ENCODE data around the gene VPS13D. TPM values are rescaled to one million over a fixed set of nuclear protein-coding genes. Genes with fewer than 3 reads are reported as not detected.

The VPS13D gene
- total and polyA plus RNA-seq, 2 donors (not counting 3 experiments of a cell fraction or from before 2014, with no cell fraction given), result 13.6 to 48.5 TPM

- no peaks in the 10 kb centered on the region for H3K9me1 ChIP-seq (replicated peaks; ENCODE audit: control insufficient read depth, extremely low read depth, insufficient read depth, low read length)
- H3K4me2 ChIP-seq (ENCODE audit: insufficient read depth, low read length), result no peak overlapping the region
- peak overlapping the region; percentile 88 for H3K27ac ChIP-seq (ENCODE audit: insufficient read depth, low read depth, low read length)
- no peaks in the 10 kb centered on the region for H3K36me3 ChIP-seq (ENCODE audit: control insufficient read depth in 2 of 2, extremely low read depth in 1 of 2, insufficient read depth in 2 of 2, low read length in 2 of 2)
- peak; percentile 31 for DNase-seq (ENCODE audit: low read depth, low spot score)
- no peak overlapping the region for H2AFZ ChIP-seq (ENCODE audit: low read depth, low read length)
- BruUV-seq (replicated peaks), result no TSS peak
- H3K79me2 ChIP-seq (ENCODE audit: control insufficient read depth, insufficient read depth, low read length), result no peaks in the 10 kb centered on the region
- dilution Hi-C loops (cut with MboI; ENCODE audit: extremely low pct_ligation_motif_present, low sequenced_read_pairs) (no loop called here), intact Hi-C loops (cut with micrococcal nuclease) (loop anchor here (1.0 to 2.0 kb wide), 2 partner anchors 57 to 166 kb away; no protein-coding TSS in a partner anchor)
- no peak overlapping the region for H3K9ac ChIP-seq (replicated peaks; ENCODE audit: extremely low read depth, insufficient read depth, low read length)
- no peaks in the 10 kb centered on the region for H3K9me3 ChIP-seq (replicated peaks; ENCODE audit: control insufficient read depth, insufficient read depth, low read length)
- H4K20me1 ChIP-seq (replicated peaks; ENCODE audit: control insufficient read depth, extremely low read depth, insufficient read depth, low read length), result no peaks in the 10 kb centered on the region
- TF ChIP-seq JUN (IDR thresholded peaks at IDR 0.05; ENCODE audit: borderline replicate concordance, insufficient read depth, insufficient read length, low read depth), result no peak
- no peak for TF ChIP-seq CTCF (IDR thresholded peaks at IDR 0.05; ENCODE audit: extremely low read depth in 1 of 2, insufficient read depth in 1 of 2, low read depth in 1 of 2, low read length in 2 of 2)
- TF ChIP-seq EZH2 (IDR thresholded peaks at IDR 0.05; ENCODE audit: borderline replicate concordance, low read depth, low read length, severe bottlenecking), result no peak
- H3K27me3 ChIP-seq (ENCODE audit: control insufficient read depth in 2 of 2, insufficient read depth in 2 of 2, low read length in 2 of 2), result no peaks in the 10 kb centered on the region
- no peak for FAIRE-seq
- POLR2A ChIA-PET, result interaction anchor here (1.8 to 2.4 kb wide), 2 partner anchors 18 to 25 kb away, joined by 6 to 9 read pairs; no protein-coding TSS in a partner anchor
- CTCF ChIA-PET, result interaction anchor here (0.8 to 1.4 kb wide), 4 partner anchors 8 to 92 kb away, joined by 3 to 4 read pairs (median 3); no protein-coding TSS in a partner anchor
- peaks cover 69% of the 10 kb centered on the region for H3K4me1 ChIP-seq (ENCODE audit: control insufficient read depth, extremely low read depth, insufficient read depth, low read length)
- H3K4me3 ChIP-seq (replicated peaks in 1 of 3; ENCODE audit: insufficient read depth in 1 of 3, low read depth in 1 of 3, low read length in 3 of 3), result no peak overlapping the region
These were observed 223.8 kb downstream of the VPS13D start for GRCh38 chr1:12453400-12454343.

Measured in endothelial cell of umbilical vein (primary cell).